NCI-H524 (cell line): ENCODE measurements around the gene PAX9.

ENCODE experiments used
- DNase-seq, 2 experiments: peaks; one replicate each; lab custom pipeline; 2025; lab: John Stamatoyannopoulos, UW

The PAX9 gene

GRCh38 chr14:36661506-36662257 lies at the start of gene PAX9:
PAX9 (plus strand) TSS chr14:36661860; CDS start chr14:36662090, 230 bp downstream.
- peak; percentile 95 to 98 for DNase-seq

- DNase-seq = peak in 1 of 2 experiments; percentile 47
These were observed 43.8 kb upstream of the PAX9 start for GRCh38 chr14:36617824-36618223.

- no peak for DNase-seq
These were observed 43.0 kb upstream of the PAX9 start for GRCh38 chr14:36618641-36619040.

GRCh38 chr14:36619131-36619530 lies 42.5 kb upstream of the PAX9 start:
- no peak for DNase-seq

GRCh38 chr14:36619853-36620252 lies 41.8 kb upstream of the PAX9 start:
- no peak for DNase-seq

GRCh38 chr14:36625014-36625413 lies 36.6 kb upstream of the PAX9 start:
- DNase-seq = peak; percentile 30 to 62

GRCh38 chr14:36625436-36625835 lies 36.2 kb upstream of the PAX9 start:
- DNase-seq = no peak

- DNase-seq = no peak
These were observed 35.5 kb upstream of the PAX9 start for GRCh38 chr14:36626151-36626550.

GRCh38 chr14:36627981-36628380 lies 33.7 kb upstream of the PAX9 start:
- no peak for DNase-seq

GRCh38 chr14:36633580-36633979 lies 28.1 kb upstream of the PAX9 start:
- DNase-seq = no peak

- DNase-seq = peak; percentile 55 to 76
These were observed 14.8 kb upstream of the PAX9 start for GRCh38 chr14:36646664-36647416.

GRCh38 chr14:36647417-36647823 lies 14.2 kb upstream of the PAX9 start:
- DNase-seq = peak in 1 of 2 experiments; percentile 65

- DNase-seq = peak; percentile 89 to 91
These were observed 13.6 kb upstream of the PAX9 start for GRCh38 chr14:36647824-36648753.

GRCh38 chr14:36649872-36650650 lies 11.6 kb upstream of the PAX9 start:
- no peak for DNase-seq

GRCh38 chr14:36652542-36653201 lies 9.0 kb upstream of the PAX9 start:
- DNase-seq = no peak

- DNase-seq = no peak
These were observed 8.2 kb upstream of the PAX9 start for GRCh38 chr14:36653413-36653812.

GRCh38 chr14:36653962-36654793 lies 7.5 kb upstream of the PAX9 start:
- no peak for DNase-seq

- DNase-seq = no peak
These were observed 6.8 kb upstream of the PAX9 start for GRCh38 chr14:36654794-36655381.

GRCh38 chr14:36655571-36655962 lies 6.1 kb upstream of the PAX9 start:
- no peak for DNase-seq
